HepG2 (cell line): ENCODE data around the gene HSPA1A. TPM values are rescaled to one million over a fixed set of nuclear protein-coding genes. Genes with fewer than 3 reads are reported as not detected.

Experiments
- FOSL1 ChIP-seq: sonication (generic); formaldehyde crosslinking; IDR thresholded peaks from 2 replicates; pipeline ENCODE4 v1.9.0; 2021; ENCODE audit warnings: missing genetic modification reagents, borderline replicate concordance
- NAIF1 ChIP-seq: sonication (generic); formaldehyde crosslinking; IDR thresholded peaks from 2 replicates; pipeline ENCODE4 v1.5.0; 2020; ENCODE audit warnings: mild to moderate bottlenecking, missing genetic modification reagents, borderline replicate concordance
- NFKB2 ChIP-seq: sonication (generic); formaldehyde crosslinking; IDR thresholded peaks from 2 replicates; pipeline ENCODE4 v1.4.0; 2020; ENCODE audit warnings: missing genetic modification reagents, borderline replicate concordance
- NFKBIZ ChIP-seq: IDR thresholded peaks from 2 replicates; pipeline ENCODE4 v1.6.1; 2018; ENCODE audit warnings: missing genetic modification reagents, missing compliant biosample characterization
- PHF21A ChIP-seq: sonication (generic); formaldehyde crosslinking; IDR thresholded peaks from 2 replicates; pipeline ENCODE4 v1.5.0; 2020; ENCODE audit warnings: mild to moderate bottlenecking, missing genetic modification reagents
- RFX3 ChIP-seq: IDR thresholded peaks from 2 replicates; pipeline ENCODE4 v1.6.1; 2016; ENCODE audit warnings: missing biosample characterization, missing genetic modification reagents
- SP5 ChIP-seq: IDR thresholded peaks from 2 replicates; pipeline ENCODE4 v1.6.1; 2016; ENCODE audit warnings: low read depth, borderline replicate concordance
- ZMYM4 ChIP-seq: sonication (generic); formaldehyde crosslinking; IDR thresholded peaks from 2 replicates; pipeline ENCODE4 v1.8.1; 2023; ENCODE audit warnings: mild to moderate bottlenecking, missing genetic modification reagents
- ZNF329 ChIP-seq: sonication (generic); formaldehyde crosslinking; IDR thresholded peaks from 2 replicates; pipeline ENCODE4 v1.9.0; 2021; ENCODE audit warnings: low read depth, mild to moderate bottlenecking, missing genetic modification reagents
- ZNF724P ChIP-seq: sonication (generic); formaldehyde crosslinking; IDR thresholded peaks from 2 replicates; pipeline ENCODE4 v1.8.0; 2022; ENCODE audit warnings: missing genetic modification reagents, borderline replicate concordance
- ZNF770 ChIP-seq: sonication (generic); formaldehyde crosslinking; IDR thresholded peaks from 2 replicates; pipeline ENCODE4 v1.5.0; 2020; ENCODE audit warnings: mild to moderate bottlenecking, missing genetic modification reagents
- polyA plus RNA-seq, 8 experiments: library from polyadenylated mRNA; depleted of rRNA in 3 of 8; stranded (reverse) in 7 of 8; unstranded in 1 of 8; fragments of >200 nt; fragmentation: Illumina TruSeq in 4 of 8; extraction: Trizol in 4 of 8; gene quantifications; 2 replicates each; pipeline versions ENCODE4 v1.2.1 to v1.2.3, GENCODE V29; 2011 to 2016; ENCODE audit warnings: low read depth in 4 of 8, missing spikeins in 1 of 8, mixed read lengths in 1 of 8; ENCODE audit not compliant: insufficient read depth in 1 of 8
- total RNA-seq, 5 experiments: library from RNA; depleted of rRNA; stranded (reverse); fragments of >200 nt; fragmentation: Illumina TruSeq; extraction: Trizol; gene quantifications; 2 replicates each; pipeline ENCODE4 v1.2.3, GENCODE V29; 2016; ENCODE audit warnings: low read depth in 1 of 5

Gene HSPA1A
- total and polyA plus RNA-seq, 2 of the 13 experiments (the other 11 are each of a cell fraction or from before 2014, with no cell fraction given) = 44.5 to 85.0 TPM

GRCh38 chr6:31827286-31828079 is 12.1 kb downstream of the HSPA1A start, which contains the start of gene HSPA1B (continued):
- peak; percentile 90 for TF ChIP-seq ZNF329 (CRISPR knock-in tag)
- TF ChIP-seq NAIF1 (CRISPR knock-in tag) = peak; percentile 63; the same call in 1 of the 2 replicates
- TF ChIP-seq PHF21A (CRISPR knock-in tag) = peak; percentile 97
- TF ChIP-seq FOSL1 (CRISPR knock-in tag) = 0 out of 2 replicates have a peak, but pooled peaks have one; percentile 13
- TF ChIP-seq NFKB2 = peak; percentile 84
- peak; percentile 86; the same call in 1 of the 2 replicates for TF ChIP-seq ZNF724P (CRISPR knock-in tag)
- TF ChIP-seq NFKBIZ (CRISPR knock-in tag) = peak; percentile 65; the same call in 1 of the 2 replicates
- TF ChIP-seq SP5 (CRISPR knock-in tag) = peak; percentile 38; the same call in 1 of the 2 replicates
- peak; percentile 87 for TF ChIP-seq RFX3 (CRISPR knock-in tag)
- peak; percentile 36; the same call in 1 of the 2 replicates for TF ChIP-seq ZNF770
- TF ChIP-seq ZMYM4 (CRISPR knock-in tag) = peak; percentile 89
- TF ChIP-seq, all 625 proteins: peak for 343
